Stomach (tissue), 4 donors: ENCODE measurements around the gene RALGAPA2.

ENCODE experiments used
- EP300 ChIP-seq: sonication (generic); formaldehyde crosslinking; IDR thresholded peaks from one replicate; pipeline ENCODE4 v1.6.1; 2017; ENCODE audit warnings: antibody characterized with exemption
- POLR2A ChIP-seq, 4 donors: fragments of 450-650 bp; IDR thresholded peaks; one replicate each; pipeline ENCODE4 v1.6.1; 2016; ENCODE audit warnings: antibody characterized with exemption in 4 of 4, control low read depth in 2 of 4, mild to moderate bottlenecking in 1 of 4, moderate library complexity in 1 of 4
- TF ChIP-seq, protein P1 (sequence below), 7 experiments: fragments of 450-650 bp in 4 of 7; fragments of 200-600 bp in 3 of 7; sonication (generic) in 3 of 7; IDR thresholded peaks; one replicate each; pipeline ENCODE4 v1.5.1; 2016 to 2019; ENCODE audit warnings: antibody characterized with exemption in 7 of 7, control low read depth in 2 of 7, mild to moderate bottlenecking in 1 of 7

DNA sequence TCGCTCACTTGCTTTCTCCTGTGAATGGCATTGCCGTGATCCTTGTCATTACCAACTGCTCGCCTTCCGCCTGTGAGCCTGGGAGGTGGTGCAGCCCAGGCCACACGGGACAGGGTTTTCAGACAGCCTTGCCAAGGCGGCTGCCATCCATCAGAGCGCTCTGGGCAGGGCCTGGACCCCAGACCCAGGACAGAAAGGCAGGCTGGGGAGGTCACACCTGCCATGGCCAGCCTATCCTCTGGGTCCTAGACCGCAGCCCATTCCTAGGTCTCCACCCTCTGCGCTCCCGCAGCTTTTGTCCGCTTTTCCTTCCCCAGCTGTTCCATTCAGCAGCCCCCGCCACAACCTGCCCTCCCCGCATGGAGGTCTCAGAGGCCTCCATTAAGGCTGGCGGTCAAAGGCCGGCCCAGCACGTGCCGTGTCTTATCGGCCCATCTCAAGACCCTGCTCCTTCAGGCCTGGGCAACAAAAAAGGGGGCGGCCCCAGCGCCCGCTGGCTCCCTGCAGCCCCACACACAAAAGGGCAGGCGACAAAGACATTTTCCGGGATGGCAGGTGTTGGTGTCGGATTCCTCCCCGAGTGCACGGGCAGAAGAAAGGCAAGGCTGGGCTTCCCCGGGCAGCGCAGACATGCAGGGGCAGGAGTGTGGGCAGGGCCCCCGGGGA lies 316.4 kb downstream of the RALGAPA2 start:
- TF ChIP-seq, protein P1, sequence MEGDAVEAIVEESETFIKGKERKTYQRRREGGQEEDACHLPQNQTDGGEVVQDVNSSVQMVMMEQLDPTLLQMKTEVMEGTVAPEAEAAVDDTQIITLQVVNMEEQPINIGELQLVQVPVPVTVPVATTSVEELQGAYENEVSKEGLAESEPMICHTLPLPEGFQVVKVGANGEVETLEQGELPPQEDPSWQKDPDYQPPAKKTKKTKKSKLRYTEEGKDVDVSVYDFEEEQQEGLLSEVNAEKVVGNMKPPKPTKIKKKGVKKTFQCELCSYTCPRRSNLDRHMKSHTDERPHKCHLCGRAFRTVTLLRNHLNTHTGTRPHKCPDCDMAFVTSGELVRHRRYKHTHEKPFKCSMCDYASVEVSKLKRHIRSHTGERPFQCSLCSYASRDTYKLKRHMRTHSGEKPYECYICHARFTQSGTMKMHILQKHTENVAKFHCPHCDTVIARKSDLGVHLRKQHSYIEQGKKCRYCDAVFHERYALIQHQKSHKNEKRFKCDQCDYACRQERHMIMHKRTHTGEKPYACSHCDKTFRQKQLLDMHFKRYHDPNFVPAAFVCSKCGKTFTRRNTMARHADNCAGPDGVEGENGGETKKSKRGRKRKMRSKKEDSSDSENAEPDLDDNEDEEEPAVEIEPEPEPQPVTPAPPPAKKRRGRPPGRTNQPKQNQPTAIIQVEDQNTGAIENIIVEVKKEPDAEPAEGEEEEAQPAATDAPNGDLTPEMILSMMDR (IDR thresholded peaks at IDR 0.05): no peak
- TF ChIP-seq POLR2A (IDR thresholded peaks at IDR 0.05): no peak
- no peak for TF ChIP-seq EP300
